PC-3 (cell line): Measurements from ENCODE around the gene ACTR1B. TPM values are rescaled to one million over a fixed set of nuclear protein-coding genes. Genes with fewer than 3 reads are reported as not detected.

Source experiments
- ATAC-seq: fragments of 200-7000 bp; cut with Tn5 transposase; 2 replicates; pipeline ENCODE4 v1.9.1; 2020; ENCODE audit warnings: mild to moderate bottlenecking, moderate library complexity
- BruUV-seq: library from RNA; stranded (reverse); fragments of 400-500 nt; replicated peaks from 2 replicates; lab custom pipeline; 2021; lab: Mats Ljungman, UMichigan
- CTCF ChIA-PET: fragments of 300-600 bp; sonication (Branson Sonifier 250); formaldehyde crosslinking; loops from one replicate; lab custom pipeline; 2022; ENCODE audit warnings: antibody characterized with exemption; lab: Charles Lee
- POLR2A ChIA-PET: fragments of 300-600 bp; sonication (Branson Sonifier 250); formaldehyde crosslinking; loops from one replicate; lab custom pipeline; 2022; ENCODE audit warnings: antibody characterized with exemption; ENCODE audit not compliant: unreplicated experiment; lab: Charles Lee
- DNase-seq: peaks from one replicate; pipeline ENCODE4 v3.0.0-alpha.2; 2015
- H2AFZ ChIP-seq: fragments of 300-600 bp; sonication (generic); 2 replicates; pipeline ENCODE4 v1.6.0; 2016; ENCODE audit warnings: antibody characterized with exemption, low read length
- H3F3A ChIP-seq: fragments of 300-600 bp; sonication (generic); one replicate; pipeline ENCODE4 v1.6.0; 2017; ENCODE audit warnings: antibody characterized with exemption, low read length, control low read depth, mild to moderate bottlenecking; ENCODE audit not compliant: unreplicated experiment
- H3K27ac ChIP-seq: fragments of 300-600 bp; sonication (generic); 2 replicates; pipeline ENCODE4 v1.5.1; 2016; ENCODE audit warnings: mild to moderate bottlenecking, low read length
- H3K27me3 ChIP-seq: fragments of 300-600 bp; sonication (generic); 2 replicates; pipeline ENCODE4 v1.6.1; 2016; ENCODE audit warnings: low read length, mixed read lengths
- H3K36me3 ChIP-seq: fragments of 300-600 bp; sonication (generic); 2 replicates; pipeline ENCODE4 v1.6.1; 2016; ENCODE audit warnings: low read depth, mixed run types, low read length, mixed read lengths
- H3K4me1 ChIP-seq: fragments of 300-600 bp; sonication (generic); 2 replicates; pipeline ENCODE4 v1.5.1; 2016; ENCODE audit warnings: low read length; ENCODE audit not compliant: insufficient read depth
- H3K4me2 ChIP-seq: fragments of 300-600 bp; sonication (generic); 2 replicates; pipeline ENCODE4 v1.6.0; 2016; ENCODE audit warnings: low read length
- H3K4me3 ChIP-seq: fragments of 300-600 bp; sonication (generic); 2 replicates; pipeline ENCODE4 v1.5.1; 2016; ENCODE audit warnings: mild to moderate bottlenecking, low read length, mixed read lengths
- H3K79me2 ChIP-seq: fragments of 300-600 bp; sonication (generic); 2 replicates; pipeline ENCODE4 v1.6.1; 2017; ENCODE audit warnings: low read length, mixed read lengths
- H3K9ac ChIP-seq: fragments of 300-600 bp; sonication (generic); 2 replicates; pipeline ENCODE4 v1.6.0; 2016; ENCODE audit warnings: mild to moderate bottlenecking, low read length
- H3K9me2 ChIP-seq: fragments of 300-600 bp; sonication (generic); replicated peaks from 2 replicates; pipeline ENCODE4 v1.6.1; 2016; ENCODE audit warnings: mixed run types, low read length, mixed read lengths
- H3K9me3 ChIP-seq: fragments of 300-600 bp; sonication (generic); 2 replicates; pipeline ENCODE4 v1.6.1; 2016; ENCODE audit warnings: low read length, mixed read lengths
- H4K20me1 ChIP-seq: fragments of 300-600 bp; sonication (generic); 2 replicates; pipeline ENCODE4 v1.6.1; 2016; ENCODE audit warnings: low read length, mixed read lengths
- CTCF ChIP-seq: fragments of 300-600 bp; sonication (generic); conservative IDR thresholded peaks from 2 replicates; pipeline ENCODE4 v1.5.1; 2017; ENCODE audit warnings: antibody characterized with exemption, low read depth, mild to moderate bottlenecking, low read length
- EZH2 ChIP-seq: fragments of 300-600 bp; sonication (generic); IDR thresholded peaks from one replicate; pipeline ENCODE4 v1.6.1; 2017; ENCODE audit warnings: antibody characterized with exemption, mild to moderate bottlenecking, low read length; ENCODE audit not compliant: unreplicated experiment
- EZH2phosphoT487 ChIP-seq: fragments of 300-600 bp; sonication (generic); IDR thresholded peaks from 2 replicates; pipeline ENCODE4 v1.6.1; 2018; ENCODE audit warnings: mild to moderate bottlenecking, antibody characterized with exemption, low read length, borderline replicate concordance
- intact Hi-C: fragments of 100-400 bp; cut with micrococcal nuclease; formaldehyde crosslinking; loops from 2 replicates; pipeline ENCODE4 v1.9.0; 2023
- total RNA-seq: library from RNA; depleted of rRNA; stranded (reverse); fragments of >200 nt; gene quantifications from 2 replicates; pipeline ENCODE4 v1.2.3, GENCODE V29; 2014

Gene ACTR1B
- total RNA-seq, 1 experiment from 2014 or later, result 27.0 TPM

DNA sequence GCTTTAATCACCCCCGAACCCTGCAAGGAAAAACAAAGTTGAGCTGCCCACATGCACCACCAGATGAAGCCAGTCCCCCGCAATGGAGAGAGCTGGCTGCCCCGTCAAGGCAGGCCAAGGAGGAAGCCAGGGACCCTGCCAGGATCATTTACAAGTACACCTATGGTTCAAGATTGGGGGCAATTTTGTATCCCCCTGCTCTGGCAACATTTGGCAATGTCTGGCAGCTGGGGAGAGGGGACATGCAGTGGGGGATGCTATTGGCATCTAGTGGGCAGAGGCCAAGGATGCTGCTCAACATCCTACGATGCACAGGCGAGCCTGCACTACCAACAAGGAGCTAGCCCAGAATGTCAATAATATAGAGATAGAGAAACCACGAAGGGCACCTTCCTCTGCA lies 1.9 kb downstream of the ACTR1B start:
- peak overlapping the region; percentile 96 for H3K4me2 ChIP-seq
- H3K79me2 ChIP-seq, result peaks cover 35% of the 10 kb centered on the region
- peaks cover 4% of the 10 kb centered on the region for H3F3A ChIP-seq
- H3K4me3 ChIP-seq, result peak overlapping the region; percentile 81; the same call in 1 of the 2 replicates
- no peak for ATAC-seq
- CTCF ChIA-PET, result interaction anchor here (0.9 kb wide), 1 partner anchor 71 kb away, joined by 3 read pairs; no protein-coding TSS in a partner anchor
- POLR2A ChIA-PET, result no interaction called here
- H3K36me3 ChIP-seq, result peaks cover 7% of the 10 kb centered on the region
- H3K27ac ChIP-seq, result no peak overlapping the region
- no peak overlapping the region for H3K9ac ChIP-seq
- no peaks in the 10 kb centered on the region for H3K9me2 ChIP-seq
- H3K27me3 ChIP-seq, result no peaks in the 10 kb centered on the region
- DNase-seq, result no peak
- 0 out of 2 replicates have a peak, but pooled peaks cover 8% of the 10 kb centered on the region for H4K20me1 ChIP-seq
- no TSS peak for BruUV-seq
- no peak for TF ChIP-seq EZH2
- no peak for TF ChIP-seq CTCF
- TF ChIP-seq EZH2phosphoT487, result no peak
- intact Hi-C loops, result no loop called here
- H2AFZ ChIP-seq, result no peak overlapping the region
- H3K4me1 ChIP-seq, result peaks cover 24% of the 10 kb centered on the region
- H3K9me3 ChIP-seq, result no peaks in the 10 kb centered on the region

DNA sequence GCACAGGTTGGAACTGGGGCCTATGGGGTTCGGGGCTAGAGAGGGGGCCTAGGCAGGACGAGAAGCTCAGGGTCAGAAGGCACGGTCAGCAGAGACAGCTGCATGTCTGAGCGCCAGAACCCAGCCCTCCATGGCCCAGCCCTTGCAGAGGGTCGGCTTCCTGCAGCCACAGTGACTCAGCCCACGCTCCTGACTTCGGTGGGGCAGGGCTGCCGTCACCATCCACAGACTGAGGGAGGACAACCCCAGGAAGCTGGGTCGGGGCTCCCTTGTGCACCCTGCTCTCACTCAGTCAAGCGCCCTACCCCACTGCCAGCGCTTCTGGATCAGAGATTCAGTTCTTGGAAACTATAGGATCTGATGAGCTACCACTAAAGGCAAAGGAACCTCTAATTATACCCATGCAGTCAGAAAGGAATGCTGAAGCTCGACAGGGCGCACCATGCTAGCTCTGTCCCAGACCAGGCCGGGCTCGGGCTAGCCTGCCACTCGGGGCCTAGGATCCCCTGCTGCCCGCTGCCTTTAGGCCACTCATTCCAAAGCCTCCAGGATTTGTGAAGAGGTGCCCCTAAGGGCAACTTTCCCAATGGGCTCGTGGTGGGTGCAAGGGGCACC lies 3.0 kb downstream of the ACTR1B start:
- no peak overlapping the region for H3K9ac ChIP-seq
- H3K4me3 ChIP-seq, result no peak overlapping the region
- H4K20me1 ChIP-seq, result 0 out of 2 replicates have a peak, but pooled peaks cover 8% of the 10 kb centered on the region
- CTCF ChIA-PET, result no interaction called here
- H3K36me3 ChIP-seq, result peaks cover 14% of the 10 kb centered on the region
- ATAC-seq (no peak), DNase-seq (no peak)
- BruUV-seq, result no TSS peak
- H3K9me3 ChIP-seq, result no peaks in the 10 kb centered on the region
- H3F3A ChIP-seq, result peaks cover 4% of the 10 kb centered on the region
- no peaks in the 10 kb centered on the region for H3K9me2 ChIP-seq
- no peak overlapping the region for H3K27ac ChIP-seq
- H3K79me2 ChIP-seq, result peaks cover 35% of the 10 kb centered on the region
- H3K27me3 ChIP-seq, result no peaks in the 10 kb centered on the region
- POLR2A ChIA-PET, result no interaction called here
- intact Hi-C loops, result no loop called here
- no peak for TF ChIP-seq EZH2
- no peak for TF ChIP-seq EZH2phosphoT487
- no peak for TF ChIP-seq CTCF
- no peak overlapping the region for H2AFZ ChIP-seq
- peaks cover 24% of the 10 kb centered on the region for H3K4me1 ChIP-seq
- H3K4me2 ChIP-seq, result no peak overlapping the region

DNA sequence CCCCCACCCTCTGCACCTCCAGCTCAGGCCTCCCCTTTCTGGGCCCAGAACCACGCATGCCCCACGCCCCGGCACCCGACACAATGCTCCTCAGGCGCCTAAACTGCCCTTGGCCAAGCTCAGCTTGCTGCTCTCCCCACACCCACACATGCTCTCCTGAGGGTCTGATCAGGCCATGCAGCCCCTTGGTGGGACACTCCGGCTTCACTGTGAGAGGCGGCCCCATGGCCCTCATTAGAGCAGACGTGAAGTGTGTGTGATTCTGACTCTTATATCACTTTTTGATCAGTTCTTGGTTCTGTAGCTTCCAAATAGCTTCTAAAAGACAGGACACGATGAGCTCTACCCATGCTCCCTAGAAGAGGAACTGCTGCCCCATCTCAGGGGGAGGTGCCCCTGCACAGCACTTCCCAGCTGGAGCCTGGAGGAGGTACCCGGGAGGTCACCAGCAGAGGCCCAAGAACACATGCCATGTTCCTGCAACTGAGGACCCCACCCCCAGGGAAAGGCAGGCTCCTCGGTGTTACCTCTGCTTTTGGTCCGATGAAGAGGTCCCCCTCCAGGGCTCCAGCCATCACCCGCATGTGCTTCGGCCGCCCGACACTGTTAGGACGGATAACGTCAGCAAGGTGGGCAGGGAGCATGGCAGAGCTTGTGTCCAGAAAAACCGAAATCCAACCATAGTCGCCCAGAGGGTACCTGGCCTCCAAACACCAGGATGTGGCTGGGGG lies 3.6 kb downstream of the ACTR1B start:
- Histone ChIP-seq H3K9me3 (no peaks in the 10 kb centered on the region), H3K36me3 (peaks cover 20% of the 10 kb centered on the region), H3K9ac (no peak overlapping the region), H2AFZ (no peak overlapping the region), H3K27me3 (no peaks in the 10 kb centered on the region), H3K4me1 (peaks cover 24% of the 10 kb centered on the region), H3K9me2 (no peaks in the 10 kb centered on the region), H3K27ac (no peak overlapping the region), H3F3A (peaks cover 4% of the 10 kb centered on the region), H3K4me2 (no peak overlapping the region), H4K20me1 (0 out of 2 replicates have a peak, but pooled peaks cover 8% of the 10 kb centered on the region), H3K79me2 (peaks cover 35% of the 10 kb centered on the region), H3K4me3 (no peak overlapping the region)
- no peak for TF ChIP-seq CTCF
- TF ChIP-seq EZH2phosphoT487, result no peak
- CTCF ChIA-PET, result no interaction called here
- no TSS peak for BruUV-seq
- ATAC-seq (no peak), DNase-seq (no peak)
- intact Hi-C loops, result no loop called here
- POLR2A ChIA-PET, result no interaction called here
